ENCODE data around the gene KRT15.

KRT15 gene

DNA sequence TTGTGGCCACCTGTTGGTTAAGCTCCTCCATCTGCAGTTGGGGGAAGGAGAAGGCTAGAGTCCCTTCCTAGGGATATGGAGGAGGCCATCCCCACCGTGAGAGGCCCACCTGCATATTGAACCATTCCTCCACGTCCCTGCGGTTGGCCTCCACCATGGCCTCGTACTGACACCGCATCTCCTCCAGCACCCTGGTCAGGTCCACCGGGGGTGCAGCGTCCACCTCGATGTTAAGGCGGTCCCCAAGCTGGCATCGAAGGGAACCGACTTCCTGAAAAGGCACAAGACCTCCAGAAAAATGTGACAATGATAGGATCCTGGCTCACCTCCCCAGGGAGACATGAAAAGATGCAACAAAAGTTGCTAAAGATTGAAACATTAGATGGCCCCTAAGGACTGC, 54.5 kb downstream of the KRT15 start:
- WGBS (ENCODE audit: insufficient coverage) = 95% methylated on average over 8 of the region's 11 CpGs

GRCh38 chr17:41463746-41464145, 54.9 kb downstream of the KRT15 start:
- ChIA-PET POLR2A (no interaction called here), CTCF (no interaction called here)
- DNase-seq = no peak
- 96% methylated on average over 8 of the region's 8 CpGs for WGBS (ENCODE audit: insufficient coverage)
- Histone ChIP-seq H3K27me3 (replicated peaks in 2 of 5; ENCODE audit: control insufficient read depth in 4 of 5, insufficient read depth in 5 of 5, low read length in 4 of 5) (peaks cover 0 to 8% (median 2%) of the 10 kb centered on the region in 5 experiments), H3K4me1 (ENCODE audit: control extremely low read depth in 1 of 4, control insufficient read depth in 4 of 4, insufficient read depth in 4 of 4, low read length in 3 of 4) (no peaks in the 10 kb centered on the region), H3K36me3 (ENCODE audit: control insufficient read depth in 4 of 4, insufficient read depth in 4 of 4, low read length in 3 of 4) (no peaks in the 10 kb centered on the region), H3K27ac (ENCODE audit: insufficient read depth in 1 of 2, low read depth in 1 of 2, low read length in 2 of 2, poor library complexity in 1 of 2, severe bottlenecking in 2 of 2) (no peak overlapping the region), H3K9me3 (ENCODE audit: control extremely low read depth in 1 of 5, control insufficient read depth in 4 of 5, insufficient read depth in 2 of 5, low read depth in 1 of 5, low read length in 4 of 5) (peaks cover 0 to 12% (median 4%) of the 10 kb centered on the region in 5 experiments), H3K4me3 (ENCODE audit: control insufficient read depth in 1 of 7, extremely low read depth in 1 of 7, insufficient read depth in 4 of 7, low read depth in 2 of 7, low read length in 6 of 7) (no peak overlapping the region)

More for the DNA sequence above, 54.5 kb downstream of the KRT15 start:
- H3K4me1 ChIP-seq (ENCODE audit: control extremely low read depth in 1 of 4, control insufficient read depth in 4 of 4, insufficient read depth in 4 of 4, low read length in 3 of 4) = no peaks in the 10 kb centered on the region
- ChIA-PET POLR2A (no interaction called here), CTCF (interaction anchor here (0.7 kb wide), 1 partner anchor 146 kb away, joined by 3 read pairs; no protein-coding TSS in a partner anchor)
- no peak overlapping the region for H3K4me3 ChIP-seq (ENCODE audit: control insufficient read depth in 1 of 7, extremely low read depth in 1 of 7, insufficient read depth in 4 of 7, low read depth in 2 of 7, low read length in 6 of 7)
- peaks cover 0 to 12% (median 4%) of the 10 kb centered on the region in 5 experiments for H3K9me3 ChIP-seq (ENCODE audit: control extremely low read depth in 1 of 5, control insufficient read depth in 4 of 5, insufficient read depth in 2 of 5, low read depth in 1 of 5, low read length in 4 of 5)
- H3K27me3 ChIP-seq (replicated peaks in 2 of 5; ENCODE audit: control insufficient read depth in 4 of 5, insufficient read depth in 5 of 5, low read length in 4 of 5) = peaks cover 0 to 8% (median 2%) of the 10 kb centered on the region in 5 experiments
- no peak for DNase-seq
- no peaks in the 10 kb centered on the region for H3K36me3 ChIP-seq (ENCODE audit: control insufficient read depth in 4 of 4, insufficient read depth in 4 of 4, low read length in 3 of 4)
- H3K27ac ChIP-seq (ENCODE audit: insufficient read depth in 1 of 2, low read depth in 1 of 2, low read length in 2 of 2, poor library complexity in 1 of 2, severe bottlenecking in 2 of 2) = no peak overlapping the region

All from common myeloid progenitor, CD34-positive (primary cell).